GM13976 (cell line): ENCODE measurements around the gene HIGD1A.

Source experiments
- DNase-seq: peaks from one replicate; pipeline ENCODE4 v3.0.0; 2012; ENCODE audit warnings: low spot score
- CTCF ChIP-seq: IDR thresholded peaks from 2 replicates; pipeline ENCODE4 v1.5.1; 2012; ENCODE audit warnings: borderline replicate concordance, mild to moderate bottlenecking; ENCODE audit not compliant: insufficient read depth; ENCODE audit errors: extremely low read depth, missing control alignments, control extremely low read depth
- in situ Hi-C: fragments of 300-500 bp; cut with MboI; formaldehyde crosslinking; loops from one replicate; pipeline ENCODE4 v1.12.0; 2022; ENCODE audit warnings: low sequenced_read_pairs, mixed read lengths, inconsistent platforms; ENCODE audit not compliant: unreplicated experiment

The HIGD1A gene

GRCh38 chr3:42746455-42747450, 57.5 kb downstream of the HIGD1A start:
- DNase-seq = no peak
- no peak for TF ChIP-seq CTCF
- in situ Hi-C loops = no loop called here

- no peak for TF ChIP-seq CTCF
These were observed 58.4 kb downstream of the HIGD1A start for GRCh38 chr3:42745776-42746454.

GRCh38 chr3:42745291-42745745, 59.0 kb downstream of the HIGD1A start:
- TF ChIP-seq CTCF = no peak
- in situ Hi-C loops = no loop called here
- no peak for DNase-seq

More at GRCh38 chr3:42745776-42746454, 58.4 kb downstream of the HIGD1A start:
- no peak for DNase-seq
- in situ Hi-C loops = no loop called here

- in situ Hi-C loops = no loop called here
- no peak for DNase-seq
- no peak for TF ChIP-seq CTCF
These were observed 60.9 kb downstream of the HIGD1A start for GRCh38 chr3:42743204-42743995.

- in situ Hi-C loops = no loop called here
- no peak for DNase-seq
- TF ChIP-seq CTCF = no peak
These were observed 61.6 kb downstream of the HIGD1A start for GRCh38 chr3:42742688-42743087.

GRCh38 chr3:42742259-42742658, 62.0 kb downstream of the HIGD1A start:
- no peak for TF ChIP-seq CTCF
- no peak for DNase-seq
- in situ Hi-C loops = no loop called here
